Prostate gland (tissue), 2 donors: Measurements from ENCODE around the gene ADAT1.

Experiments
- POLR2A ChIP-seq: fragments of 450-650 bp; IDR thresholded peaks from one replicate; pipeline ENCODE4 v1.6.1; 2016; ENCODE audit warnings: antibody characterized with exemption, mild to moderate bottlenecking
- POLR2AphosphoS5 ChIP-seq: sonication (generic); formaldehyde crosslinking; IDR thresholded peaks from one replicate; pipeline ENCODE4 v1.6.1; 2017; ENCODE audit warnings: antibody characterized with exemption
- TF ChIP-seq, protein P1 (sequence below), 4 experiments: fragments of 200-600 bp in 2 of 4; fragments of 450-650 bp in 2 of 4; sonication (generic) in 2 of 4; IDR thresholded peaks; 1 replicate in 3 of 4; 2 replicates in 1 of 4; pipeline ENCODE4 v1.5.1; 2016 to 2019; ENCODE audit warnings: antibody characterized with exemption in 4 of 4, mild to moderate bottlenecking in 2 of 4, moderate library complexity in 2 of 4

GRCh38 chr16:75578725-75579124 lies 44.4 kb downstream of the ADAT1 start:
- TF ChIP-seq, protein P1, sequence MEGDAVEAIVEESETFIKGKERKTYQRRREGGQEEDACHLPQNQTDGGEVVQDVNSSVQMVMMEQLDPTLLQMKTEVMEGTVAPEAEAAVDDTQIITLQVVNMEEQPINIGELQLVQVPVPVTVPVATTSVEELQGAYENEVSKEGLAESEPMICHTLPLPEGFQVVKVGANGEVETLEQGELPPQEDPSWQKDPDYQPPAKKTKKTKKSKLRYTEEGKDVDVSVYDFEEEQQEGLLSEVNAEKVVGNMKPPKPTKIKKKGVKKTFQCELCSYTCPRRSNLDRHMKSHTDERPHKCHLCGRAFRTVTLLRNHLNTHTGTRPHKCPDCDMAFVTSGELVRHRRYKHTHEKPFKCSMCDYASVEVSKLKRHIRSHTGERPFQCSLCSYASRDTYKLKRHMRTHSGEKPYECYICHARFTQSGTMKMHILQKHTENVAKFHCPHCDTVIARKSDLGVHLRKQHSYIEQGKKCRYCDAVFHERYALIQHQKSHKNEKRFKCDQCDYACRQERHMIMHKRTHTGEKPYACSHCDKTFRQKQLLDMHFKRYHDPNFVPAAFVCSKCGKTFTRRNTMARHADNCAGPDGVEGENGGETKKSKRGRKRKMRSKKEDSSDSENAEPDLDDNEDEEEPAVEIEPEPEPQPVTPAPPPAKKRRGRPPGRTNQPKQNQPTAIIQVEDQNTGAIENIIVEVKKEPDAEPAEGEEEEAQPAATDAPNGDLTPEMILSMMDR (IDR thresholded peaks at IDR 0.05), result no peak
- TF ChIP-seq POLR2A (no peak), POLR2AphosphoS5 (no peak)
